DND-41 (cell line): ENCODE results near the gene G0S2.

Source experiments
- CTCF ChIP-seq: IDR thresholded peaks from 2 replicates; pipeline ENCODE4 v1.5.1; 2012; ENCODE audit warnings: borderline replicate concordance, low read length, moderate library complexity, mild to moderate bottlenecking; ENCODE audit not compliant: poor library complexity, severe bottlenecking; ENCODE audit errors: extremely low read depth
- EZH2 ChIP-seq: IDR thresholded peaks from 3 replicates; pipeline ENCODE4 v1.6.1; 2012; ENCODE audit warnings: borderline replicate concordance, low read depth, mild to moderate bottlenecking, moderate library complexity, low read length, inconsistent platforms; ENCODE audit not compliant: severe bottlenecking

- TF ChIP-seq CTCF (no peak), EZH2 (no peak)
Observed at GRCh38 chr1:209650454-209650853, 24.8 kb upstream of the G0S2 start.
